ENCODE measurements around the gene SERPINH1.
A peak's percentile ranks its signal among the peaks of the same experiment; 100 is the strongest.

Gene SERPINH1

GRCh38 chr11:75518771-75519653 is 43.0 kb upstream of the SERPINH1 start:
- TF ChIP-seq, protein P1, sequence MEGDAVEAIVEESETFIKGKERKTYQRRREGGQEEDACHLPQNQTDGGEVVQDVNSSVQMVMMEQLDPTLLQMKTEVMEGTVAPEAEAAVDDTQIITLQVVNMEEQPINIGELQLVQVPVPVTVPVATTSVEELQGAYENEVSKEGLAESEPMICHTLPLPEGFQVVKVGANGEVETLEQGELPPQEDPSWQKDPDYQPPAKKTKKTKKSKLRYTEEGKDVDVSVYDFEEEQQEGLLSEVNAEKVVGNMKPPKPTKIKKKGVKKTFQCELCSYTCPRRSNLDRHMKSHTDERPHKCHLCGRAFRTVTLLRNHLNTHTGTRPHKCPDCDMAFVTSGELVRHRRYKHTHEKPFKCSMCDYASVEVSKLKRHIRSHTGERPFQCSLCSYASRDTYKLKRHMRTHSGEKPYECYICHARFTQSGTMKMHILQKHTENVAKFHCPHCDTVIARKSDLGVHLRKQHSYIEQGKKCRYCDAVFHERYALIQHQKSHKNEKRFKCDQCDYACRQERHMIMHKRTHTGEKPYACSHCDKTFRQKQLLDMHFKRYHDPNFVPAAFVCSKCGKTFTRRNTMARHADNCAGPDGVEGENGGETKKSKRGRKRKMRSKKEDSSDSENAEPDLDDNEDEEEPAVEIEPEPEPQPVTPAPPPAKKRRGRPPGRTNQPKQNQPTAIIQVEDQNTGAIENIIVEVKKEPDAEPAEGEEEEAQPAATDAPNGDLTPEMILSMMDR (IDR thresholded peaks at IDR 0.05; ENCODE audit: control insufficient read depth, extremely low read depth, insufficient read depth) = no peak
- no peak for DNase-seq (ENCODE audit: low read depth)

DNA sequence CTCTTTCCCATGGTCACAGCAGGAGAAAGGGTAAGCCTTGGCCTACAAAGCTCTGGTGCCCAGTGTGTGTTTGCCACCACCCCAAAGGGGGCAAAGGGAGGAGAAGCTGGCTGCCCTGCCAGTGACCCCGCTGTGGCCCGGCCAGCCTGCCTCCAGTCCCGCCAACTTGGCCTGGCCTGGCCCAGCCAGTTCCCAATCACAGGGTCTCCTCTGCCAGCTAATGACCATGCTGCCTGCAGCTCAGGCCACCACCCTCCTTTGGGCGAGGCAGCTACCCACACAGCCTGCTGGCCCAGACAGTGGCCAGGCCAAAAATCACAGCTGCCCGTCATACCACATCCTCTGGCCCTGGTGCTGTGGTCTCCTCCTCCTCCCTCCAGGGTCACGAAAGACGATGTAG is 41.4 kb upstream of the SERPINH1 start:
- no peak for DNase-seq (ENCODE audit: low read depth)
- TF ChIP-seq, protein P1 (IDR thresholded peaks at IDR 0.05; ENCODE audit: control insufficient read depth, extremely low read depth, insufficient read depth) = no peak
- H3K4me3 ChIP-seq (ENCODE audit: low read depth, low read length) = no peak overlapping the region

More at GRCh38 chr11:75518771-75519653, 43.0 kb upstream of the SERPINH1 start:
- H3K4me3 ChIP-seq (ENCODE audit: low read depth, low read length) = no peak overlapping the region

DNA sequence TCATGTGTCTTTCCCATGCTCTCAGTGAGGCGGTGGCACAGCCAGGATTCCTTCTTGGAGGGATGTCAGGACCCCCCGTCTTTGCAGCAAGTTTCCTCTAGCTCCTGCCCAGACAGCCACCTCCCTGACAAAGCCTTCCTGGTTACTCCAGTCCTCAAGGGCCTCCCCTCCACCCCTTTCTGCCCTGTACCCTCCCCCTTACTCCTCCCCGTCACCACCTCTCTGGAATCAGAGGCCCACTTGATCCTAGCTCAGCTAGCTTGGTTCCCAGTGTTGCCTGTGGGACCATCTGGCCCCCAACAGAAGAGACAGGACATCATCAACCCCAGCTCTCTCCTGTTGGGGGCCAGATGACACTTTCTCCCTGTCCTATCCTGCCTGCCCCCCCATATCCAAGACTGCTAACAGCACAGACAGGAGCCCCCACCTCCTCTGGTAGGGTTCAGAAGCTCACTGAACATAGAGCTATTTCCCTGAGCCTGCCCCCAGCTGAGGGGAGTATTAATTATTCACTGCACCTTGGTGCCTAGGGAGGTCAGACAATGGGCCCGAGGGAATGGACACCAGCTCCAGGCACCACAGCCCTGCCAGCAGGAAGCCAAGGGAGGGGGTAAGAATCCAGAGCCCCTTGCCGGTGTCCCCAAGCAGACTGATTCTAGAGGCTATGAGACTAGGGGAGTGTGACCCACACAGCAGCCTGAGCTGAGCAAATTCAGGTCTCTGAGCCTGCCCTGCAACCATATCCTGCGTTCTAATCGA is 39.6 kb upstream of the SERPINH1 start:
- H3K4me3 ChIP-seq (ENCODE audit: low read depth, low read length) = no peak overlapping the region
- DNase-seq (ENCODE audit: low read depth) = no peak
- TF ChIP-seq, protein P1 (IDR thresholded peaks at IDR 0.05; ENCODE audit: control insufficient read depth, extremely low read depth, insufficient read depth) = no peak

GRCh38 chr11:75523189-75523588 is 38.9 kb upstream of the SERPINH1 start:
- TF ChIP-seq, protein P1 (IDR thresholded peaks at IDR 0.05; ENCODE audit: control insufficient read depth, extremely low read depth, insufficient read depth) = no peak
- no peak for DNase-seq (ENCODE audit: low read depth)
- H3K4me3 ChIP-seq (ENCODE audit: low read depth, low read length) = no peak overlapping the region

GRCh38 chr11:75523811-75524664 is 38.0 kb upstream of the SERPINH1 start:
- H3K4me3 ChIP-seq (ENCODE audit: low read depth, low read length) = no peak overlapping the region
- DNase-seq (ENCODE audit: low read depth) = no peak
- TF ChIP-seq, protein P1 (IDR thresholded peaks at IDR 0.05; ENCODE audit: control insufficient read depth, extremely low read depth, insufficient read depth) = no peak

- H3K4me3 ChIP-seq (ENCODE audit: low read depth, low read length) = peak overlapping the region; percentile 48
- TF ChIP-seq, protein P1 (IDR thresholded peaks at IDR 0.05; ENCODE audit: control insufficient read depth, extremely low read depth, insufficient read depth) = no peak
- no peak for DNase-seq (ENCODE audit: low read depth)
These were observed 37.2 kb upstream of the SERPINH1 start for GRCh38 chr11:75524665-75525432.
